HG03378 (cell line): ENCODE data around the gene AKAP6.
"Not testable (repeated sequence)": the region's sequence is repeated elsewhere in the genome, so short reads cannot be mapped to it uniquely, and the experiment has no call there.

Experiments
- ATAC-seq: cut with Tn5 transposase; IDR thresholded peaks from one replicate; pipeline ENCODE4 v1.9.1; 2021; ENCODE audit warnings: mild to moderate bottlenecking, moderate library complexity; ENCODE audit not compliant: unreplicated experiment

Gene AKAP6

GRCh38 chr14:32435411-32435810 lies 106.3 kb downstream of the AKAP6 start:
- no peak for ATAC-seq

DNA sequence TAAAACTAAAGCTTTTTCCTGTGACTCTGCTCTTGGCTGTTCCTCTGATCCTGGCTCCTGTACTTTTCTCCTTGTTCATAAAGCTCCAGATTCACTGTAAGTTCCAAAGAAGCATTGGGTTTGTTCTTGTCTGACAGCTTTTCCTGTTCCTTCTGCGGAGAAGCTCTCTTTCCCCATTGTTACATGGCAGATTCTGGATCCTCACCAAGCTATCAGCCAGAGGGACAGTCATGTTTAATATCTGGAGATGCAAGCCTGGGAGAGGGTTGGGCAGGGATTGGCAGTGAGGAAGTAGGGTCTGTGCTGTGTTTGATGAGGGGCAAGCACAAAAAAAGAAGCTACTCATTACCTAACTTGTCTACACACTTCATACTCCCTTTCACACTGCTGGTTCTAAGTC lies 107.9 kb downstream of the AKAP6 start:
- no peak for ATAC-seq

GRCh38 chr14:32438517-32438916 lies 109.4 kb downstream of the AKAP6 start:
- no peak for ATAC-seq

DNA sequence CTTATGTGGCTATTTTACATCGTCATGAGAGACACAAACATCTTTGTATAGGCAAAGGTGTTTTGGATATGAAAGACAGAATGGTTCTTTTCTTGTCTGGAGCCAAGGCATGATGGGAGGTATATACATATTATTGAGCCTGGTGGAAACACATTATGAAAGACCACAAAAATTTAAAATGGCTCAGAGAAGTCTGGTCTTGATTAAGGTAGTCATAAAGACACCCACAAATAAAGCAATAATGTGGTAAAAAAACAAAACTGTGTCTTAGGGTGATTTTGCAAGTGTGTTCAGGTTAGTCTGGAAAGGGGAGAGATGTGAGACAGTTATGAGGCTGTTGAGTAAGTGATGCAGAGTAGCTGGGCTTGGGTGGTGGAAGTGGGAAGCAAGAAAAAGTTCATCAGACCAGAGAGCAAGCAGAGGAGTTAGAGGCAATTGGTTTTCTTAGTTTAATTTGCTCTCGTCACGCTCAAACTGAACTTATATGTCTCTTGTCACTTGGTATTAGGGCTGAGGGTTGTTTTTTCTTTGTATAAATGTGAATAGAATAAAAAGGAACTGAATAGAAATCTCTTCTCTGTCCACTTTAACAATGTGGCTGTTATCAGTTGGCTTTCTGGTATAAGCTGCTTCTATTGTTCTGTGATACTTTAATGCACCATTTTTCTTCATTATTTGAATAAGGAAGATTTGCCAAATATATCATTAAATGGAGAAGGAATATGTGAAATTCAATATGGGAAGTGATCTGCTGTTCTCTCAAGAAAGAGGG lies 115.0 kb downstream of the AKAP6 start:
- no peak for ATAC-seq

DNA sequence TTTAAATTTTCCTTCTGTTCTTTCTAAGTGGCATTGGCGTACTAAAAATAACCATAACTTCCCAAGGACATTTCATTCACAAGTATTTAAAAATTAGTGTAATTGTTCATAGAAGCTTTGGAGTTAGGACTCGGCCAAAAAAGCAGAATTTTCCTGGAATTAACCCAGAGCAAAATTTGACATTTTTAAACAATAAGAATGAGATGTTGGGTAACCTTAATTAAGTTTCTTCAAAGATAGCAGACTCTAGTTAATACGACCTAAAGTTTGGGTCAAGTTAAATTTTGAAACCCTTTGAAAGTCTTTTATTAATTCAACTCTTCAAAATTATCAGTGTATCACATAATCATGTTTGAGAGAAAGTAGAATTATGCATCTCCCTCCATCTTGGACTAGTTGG lies 118.3 kb downstream of the AKAP6 start:
- ATAC-seq = no peak

- no peak for ATAC-seq
Observed at GRCh38 chr14:32449648-32450047, 120.5 kb downstream of the AKAP6 start.

DNA sequence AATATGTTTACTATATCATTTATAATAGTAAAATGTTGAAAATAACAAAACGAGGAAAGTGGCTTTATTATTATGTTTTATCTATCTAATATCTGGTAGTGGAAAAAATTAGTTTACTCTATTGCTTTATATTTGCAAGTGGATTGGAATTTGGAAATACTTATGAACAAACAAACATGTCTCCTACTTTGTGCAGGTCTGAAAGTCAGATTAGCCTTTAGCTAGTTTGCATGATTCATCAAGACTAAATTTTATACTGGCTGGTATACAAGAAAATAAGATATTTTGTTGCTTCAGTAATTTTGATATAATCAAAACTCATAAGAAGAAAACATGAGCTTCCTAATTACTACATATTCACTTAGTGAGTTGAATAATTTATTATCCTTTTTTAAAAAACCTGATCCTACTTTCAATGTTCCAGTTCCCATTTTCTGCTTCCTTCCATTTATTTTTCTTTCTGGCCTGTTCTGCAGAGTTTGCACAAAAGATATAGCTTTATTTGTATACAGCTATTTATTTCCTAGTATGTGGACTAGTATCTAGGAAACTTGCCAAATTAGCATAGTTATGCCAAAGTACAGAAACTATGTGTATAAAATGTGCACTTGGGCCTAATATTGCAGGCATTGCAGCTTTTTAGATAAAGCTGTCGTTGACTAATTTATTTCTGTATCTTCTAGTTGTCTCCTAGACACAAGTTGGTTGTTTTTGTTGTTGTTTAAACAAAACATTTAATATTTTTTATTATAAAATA lies 122.0 kb downstream of the AKAP6 start:
- ATAC-seq = no peak

GRCh38 chr14:32453857-32454810 lies 125.0 kb downstream of the AKAP6 start:
- no peak for ATAC-seq

GRCh38 chr14:32457213-32457920 lies 128.3 kb downstream of the AKAP6 start:
- ATAC-seq = no peak

DNA sequence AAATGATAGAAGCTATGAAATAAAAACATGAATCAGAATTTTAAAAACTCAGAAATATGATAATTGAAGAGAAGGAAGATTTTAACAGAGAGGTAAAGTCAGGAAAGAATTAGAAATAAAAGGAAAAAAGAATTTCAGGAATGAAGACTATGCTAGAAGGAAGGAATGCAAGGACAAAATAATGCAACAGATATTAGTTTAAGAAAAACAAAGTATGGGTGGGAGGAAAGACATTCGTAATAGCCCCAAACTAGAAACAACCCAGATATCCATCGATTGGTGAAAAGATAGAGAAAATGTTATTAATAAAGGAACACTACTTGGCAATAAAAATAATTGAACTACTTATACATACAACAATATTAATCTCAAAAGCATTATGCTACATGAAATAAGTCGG lies 129.6 kb downstream of the AKAP6 start:
- no peak for ATAC-seq

DNA sequence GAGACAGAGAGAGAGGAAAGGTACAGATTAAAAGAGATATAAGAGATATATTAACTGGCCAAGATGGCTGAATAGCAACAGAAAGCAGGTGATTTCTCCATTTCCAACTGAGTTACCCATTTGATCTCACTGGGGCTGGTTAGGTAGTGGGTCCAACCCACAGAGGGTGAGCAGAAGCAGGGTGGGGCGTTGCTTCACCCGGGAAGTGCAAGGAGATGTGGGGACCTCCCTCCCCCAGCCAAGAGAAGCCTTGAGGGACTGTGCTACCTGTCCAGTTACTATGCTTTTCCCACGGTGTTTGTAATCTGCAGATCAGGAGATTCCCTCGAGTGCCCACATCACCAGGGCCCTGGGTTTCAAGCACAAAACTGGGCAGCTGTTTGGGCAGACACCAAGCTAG lies 131.2 kb downstream of the AKAP6 start:
- ATAC-seq = no peak

DNA sequence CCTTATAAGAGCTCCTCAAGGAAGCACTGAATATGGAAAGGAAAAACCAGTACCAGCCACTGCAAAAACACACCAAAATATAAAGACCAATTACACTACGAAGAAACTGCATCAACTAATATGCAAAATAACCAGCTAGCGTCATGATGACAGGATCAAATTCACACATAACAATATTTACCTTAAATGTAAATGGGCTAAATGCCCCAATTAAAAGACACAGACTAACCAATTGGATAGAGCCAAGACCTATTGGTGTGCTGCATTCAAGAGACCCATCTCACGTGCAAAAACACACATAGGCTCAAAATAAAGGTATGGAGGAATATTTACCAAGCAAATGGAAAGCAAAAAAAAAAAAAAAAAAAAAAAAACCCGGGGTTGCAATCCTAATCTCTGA lies 133.5 kb downstream of the AKAP6 start:
- ATAC-seq = not testable (repeated sequence)

DNA sequence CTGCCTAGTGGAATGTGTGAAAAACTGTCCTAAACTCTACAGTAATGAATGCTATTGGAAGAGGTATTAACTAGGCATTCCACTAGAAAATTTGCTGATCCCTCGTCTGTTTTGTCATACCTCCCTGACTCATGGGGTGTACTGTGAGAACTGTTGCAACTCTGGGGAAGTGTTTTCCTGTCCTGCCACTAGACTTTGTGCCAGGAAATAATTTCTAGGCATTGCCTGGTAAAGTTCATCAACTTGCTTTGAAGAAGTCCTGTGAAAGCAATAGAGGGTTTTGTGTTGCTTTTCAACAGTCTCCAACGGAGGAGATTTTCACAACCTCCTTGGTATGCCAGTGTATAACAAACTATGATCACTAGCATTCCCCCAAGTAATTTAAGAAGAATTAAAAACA lies 139.9 kb downstream of the AKAP6 start:
- ATAC-seq = no peak

DNA sequence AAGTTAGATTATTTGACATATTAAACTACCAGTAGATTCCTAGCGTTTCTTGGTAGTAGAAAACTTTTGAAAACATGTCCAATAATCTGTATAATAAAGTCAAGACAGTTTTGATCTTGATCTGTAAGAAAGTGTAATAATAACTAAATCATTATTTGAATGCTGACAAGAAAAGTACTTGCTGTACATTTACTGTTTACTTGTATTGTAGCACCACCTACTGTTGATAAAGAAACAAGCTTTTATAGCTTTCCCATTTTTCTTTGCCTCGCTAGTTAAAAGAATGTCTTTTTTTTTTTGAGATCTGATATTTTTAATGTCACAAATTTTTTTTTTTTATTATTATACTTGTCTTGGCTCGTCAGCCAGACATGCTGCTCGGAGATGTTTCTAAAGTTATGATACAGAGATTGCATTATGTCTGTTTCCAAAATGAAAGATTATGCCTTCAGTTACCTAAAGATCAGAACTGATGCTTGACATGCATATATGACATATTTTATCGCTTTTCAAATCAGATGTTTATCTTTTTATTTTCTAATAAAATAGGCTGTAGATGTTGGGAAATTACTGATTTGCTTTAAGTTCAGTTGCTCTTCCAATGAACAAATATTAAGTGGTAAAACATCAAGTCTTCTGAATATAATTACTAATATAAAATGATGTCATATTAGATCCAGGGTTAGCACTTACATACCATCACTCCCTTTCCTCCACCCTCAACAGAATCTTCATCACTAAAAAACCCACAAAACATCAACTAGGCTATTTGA lies 140.5 kb downstream of the AKAP6 start:
- no peak for ATAC-seq

DNA sequence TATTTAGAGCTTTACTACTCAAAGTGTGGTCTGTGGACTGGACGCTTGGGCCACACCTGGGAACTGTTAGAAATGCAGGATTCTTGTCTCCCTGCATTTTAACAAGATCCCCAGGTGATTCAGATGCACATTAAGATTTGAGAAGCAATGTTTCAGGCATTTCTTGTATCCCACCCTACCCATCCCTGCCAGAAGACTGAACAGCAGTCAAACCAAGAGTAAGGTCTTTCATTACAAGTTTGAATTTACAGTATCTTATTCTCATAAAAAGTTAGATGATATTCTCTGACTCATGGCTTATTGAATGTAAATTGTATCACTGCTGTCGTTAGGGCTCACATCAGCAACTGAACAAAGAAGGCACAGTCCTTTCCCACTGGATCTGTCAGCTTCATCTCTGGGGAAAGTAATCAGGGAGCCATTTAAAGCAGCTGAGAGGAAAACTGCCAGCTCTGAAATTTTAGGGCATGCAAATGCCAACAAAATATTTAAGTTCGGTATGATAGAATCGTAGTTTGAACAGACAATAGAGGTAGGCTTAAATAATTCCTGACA lies 141.1 kb downstream of the AKAP6 start:
- no peak for ATAC-seq

- no peak for ATAC-seq
Observed at GRCh38 chr14:32471181-32471580, 142.1 kb downstream of the AKAP6 start.

- ATAC-seq = no peak
Observed at GRCh38 chr14:32472076-32472475, 143.0 kb downstream of the AKAP6 start.

- ATAC-seq = no peak
Observed at GRCh38 chr14:32472512-32473463, 143.7 kb downstream of the AKAP6 start.
